IMR-90 (cell line): Measurements from ENCODE around the gene PSG1.
"Not testable (repeated sequence)": the region's sequence is repeated elsewhere in the genome, so short reads cannot be mapped to it uniquely, and the experiment has no call there.

Source experiments
- CEBPB ChIP-seq: IDR thresholded peaks from 2 replicates; pipeline ENCODE4 v1.6.1; 2012; ENCODE audit warnings: low read depth, low read length, improper control_type of control experiment
- CTCF ChIP-seq: conservative IDR thresholded peaks from 2 replicates; pipeline ENCODE4 v1.5.1; 2012; ENCODE audit warnings: mild to moderate bottlenecking, low read depth, low read length, improper control_type of control experiment
- ELK1 ChIP-seq: fragments of 150-350 bp; IDR thresholded peaks from 2 replicates; pipeline ENCODE4 v1.6.1; 2016; ENCODE audit warnings: low read depth, mild to moderate bottlenecking, low read length, moderate library complexity, borderline replicate concordance
- MXI1 ChIP-seq: IDR thresholded peaks from 2 replicates; pipeline ENCODE4 v1.6.1; 2012; ENCODE audit warnings: low read depth, mild to moderate bottlenecking, low read length, moderate library complexity, borderline replicate concordance
- NFE2L2 ChIP-seq: fragments of 150-350 bp; IDR thresholded peaks from 2 replicates; pipeline ENCODE4 v1.6.1; 2016; ENCODE audit warnings: low read depth, mild to moderate bottlenecking, low read length
- POLR2A ChIP-seq: IDR thresholded peaks from 2 replicates; pipeline ENCODE4 v1.6.1; 2012; ENCODE audit warnings: mild to moderate bottlenecking, low read depth, low read length
- RAD21 ChIP-seq: IDR thresholded peaks from 2 replicates; pipeline ENCODE4 v1.6.1; 2012; ENCODE audit warnings: low read length, improper control_type of control experiment
- RCOR1 ChIP-seq: IDR thresholded peaks from 2 replicates; pipeline ENCODE4 v1.6.1; 2012; ENCODE audit warnings: mild to moderate bottlenecking, low read length, improper control_type of control experiment; ENCODE audit not compliant: insufficient replicate concordance
- RFX5 ChIP-seq: IDR thresholded peaks from 2 replicates; pipeline ENCODE4 v1.8.0; 2012; ENCODE audit warnings: low read depth, mild to moderate bottlenecking, low read length, moderate library complexity
- SMC3 ChIP-seq: fragments of 150-350 bp; IDR thresholded peaks from 2 replicates; pipeline ENCODE4 v1.6.1; 2016; ENCODE audit warnings: low read depth, mild to moderate bottlenecking, antibody characterized with exemption, low read length, moderate library complexity
- USF2 ChIP-seq: fragments of 150-350 bp; IDR thresholded peaks from 2 replicates; pipeline ENCODE4 v1.6.1; 2017; ENCODE audit warnings: mild to moderate bottlenecking, antibody characterized with exemption, low read length, low read depth

- TF ChIP-seq RAD21, SMC3, CTCF, POLR2A, RFX5, CEBPB, RCOR1, ELK1, USF2, MXI1, NFE2L2: not testable (repeated sequence)
Observed at GRCh38 chr19:42912941-42913340, 33.4 kb upstream of the PSG1 start.
